HG03095 (cell line): ENCODE measurements around the gene CSAD.

Source experiments
- ATAC-seq: cut with Tn5 transposase; IDR thresholded peaks from one replicate; pipeline ENCODE4 v1.9.1; 2021; ENCODE audit warnings: moderate library complexity; ENCODE audit not compliant: unreplicated experiment

The CSAD gene

DNA sequence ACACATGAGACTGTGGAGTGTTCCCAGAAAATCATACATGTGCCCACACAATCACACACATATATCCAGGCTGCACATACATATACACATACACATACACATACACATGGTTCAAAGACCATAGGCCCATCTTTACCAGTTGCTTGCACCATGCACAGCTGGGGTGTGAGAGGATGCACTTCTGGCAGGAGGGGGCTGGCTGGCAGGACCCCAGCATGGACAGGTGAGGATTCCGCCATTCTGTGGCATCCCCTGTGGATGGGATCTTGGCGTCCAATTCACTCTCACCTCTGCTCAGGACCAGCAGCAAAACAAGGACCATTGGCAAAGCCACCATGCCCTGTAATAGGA is 19.4 kb upstream of the CSAD start:
- ATAC-seq = no peak

- ATAC-seq = no peak
These were observed 19.0 kb upstream of the CSAD start for GRCh38 chr12:53199700-53200099.

DNA sequence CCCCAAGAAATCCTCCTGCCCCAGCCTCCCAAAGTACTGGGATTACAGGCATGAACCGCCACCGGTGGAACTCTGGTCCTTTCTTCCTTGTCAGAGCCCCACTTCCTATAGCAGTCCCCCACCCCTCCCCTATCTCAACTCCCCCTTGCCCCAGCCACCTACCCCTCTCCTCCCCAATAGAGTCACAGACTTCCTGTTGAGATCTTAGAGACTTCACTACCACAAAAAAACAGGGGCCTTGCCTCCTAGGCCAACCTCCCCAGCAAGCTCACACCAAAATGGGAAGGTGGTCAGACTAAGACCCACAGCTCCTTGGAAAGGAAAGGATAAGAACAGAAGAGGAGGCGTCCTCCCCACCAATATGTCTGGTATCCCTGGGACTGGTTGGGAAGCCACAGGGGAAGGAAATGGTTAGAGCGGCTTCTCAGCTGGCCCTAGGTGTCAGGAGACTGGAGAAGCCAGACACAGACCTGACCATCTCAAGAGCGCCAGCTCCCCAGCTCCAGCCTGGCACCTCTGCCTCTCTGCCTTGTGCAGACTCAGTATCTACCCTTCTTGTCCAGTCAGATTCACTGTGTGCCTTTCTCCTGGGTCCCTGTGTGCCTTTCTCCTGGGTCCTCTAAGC is 17.9 kb upstream of the CSAD start:
- ATAC-seq = no peak

DNA sequence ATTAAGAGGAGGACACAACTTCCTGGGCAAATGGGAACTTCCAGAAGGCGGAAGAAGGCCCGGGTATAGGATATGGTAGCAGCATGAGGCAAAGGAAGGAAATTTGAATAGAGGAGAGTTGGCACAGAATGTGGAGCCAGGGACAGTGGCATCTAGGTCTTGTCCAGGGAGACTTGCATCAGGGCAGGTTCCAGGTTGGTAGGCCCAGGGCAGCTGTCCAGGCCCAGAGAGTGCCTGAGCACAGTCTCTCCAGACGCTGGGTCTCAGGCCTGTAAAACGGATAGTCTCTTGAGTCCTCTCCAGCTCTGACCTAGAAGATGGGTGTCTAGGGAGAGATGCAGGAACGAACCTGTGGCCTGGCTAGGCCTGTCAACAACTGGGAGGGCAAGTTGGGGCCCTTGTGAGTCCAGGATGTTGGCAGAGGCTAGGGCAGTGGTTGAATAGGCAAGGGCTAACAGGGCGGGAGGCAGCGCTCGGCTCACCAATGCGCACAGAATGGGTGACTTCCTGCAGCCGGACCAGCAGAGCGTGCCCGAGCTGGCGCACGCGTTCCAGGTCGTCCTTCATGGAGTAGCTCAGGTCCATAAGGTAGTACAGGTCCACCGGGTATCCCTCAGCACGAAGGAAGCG is 16.4 kb upstream of the CSAD start:
- ATAC-seq = no peak

DNA sequence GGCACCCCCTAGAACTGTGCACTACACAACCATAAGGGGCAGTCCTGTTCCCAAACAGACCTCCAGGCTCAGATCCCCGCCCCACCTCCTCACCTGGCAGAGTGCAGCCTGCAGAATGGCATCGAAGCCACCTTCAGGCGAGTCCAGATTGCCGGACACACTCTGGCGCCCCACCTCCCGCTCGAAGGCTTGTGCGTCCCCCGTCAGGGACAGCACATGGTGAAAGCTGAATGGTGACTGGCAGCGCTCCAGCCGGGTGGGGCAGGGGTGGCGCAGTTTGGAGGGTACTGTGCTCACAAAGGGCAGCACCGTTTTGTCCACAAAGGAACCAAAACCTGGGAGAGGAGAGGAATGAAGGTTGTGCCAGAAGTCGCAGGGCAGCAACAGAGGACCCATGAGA is 15.8 kb upstream of the CSAD start:
- ATAC-seq = no peak

- no peak for ATAC-seq
These were observed 15.0 kb upstream of the CSAD start for GRCh38 chr12:53195516-53196420.

- ATAC-seq = no peak
These were observed 14.2 kb upstream of the CSAD start for GRCh38 chr12:53194973-53195372.

- ATAC-seq = no peak
These were observed 13.4 kb upstream of the CSAD start for GRCh38 chr12:53193985-53194716.

- ATAC-seq = no peak
These were observed 12.3 kb upstream of the CSAD start for GRCh38 chr12:53193040-53193439.

- ATAC-seq = no peak
These were observed 11.9 kb upstream of the CSAD start for GRCh38 chr12:53192531-53193021.

GRCh38 chr12:53191885-53192530 is 11.3 kb upstream of the CSAD start:
- no peak for ATAC-seq

GRCh38 chr12:53191096-53191884 is 10.6 kb upstream of the CSAD start:
- ATAC-seq = no peak

DNA sequence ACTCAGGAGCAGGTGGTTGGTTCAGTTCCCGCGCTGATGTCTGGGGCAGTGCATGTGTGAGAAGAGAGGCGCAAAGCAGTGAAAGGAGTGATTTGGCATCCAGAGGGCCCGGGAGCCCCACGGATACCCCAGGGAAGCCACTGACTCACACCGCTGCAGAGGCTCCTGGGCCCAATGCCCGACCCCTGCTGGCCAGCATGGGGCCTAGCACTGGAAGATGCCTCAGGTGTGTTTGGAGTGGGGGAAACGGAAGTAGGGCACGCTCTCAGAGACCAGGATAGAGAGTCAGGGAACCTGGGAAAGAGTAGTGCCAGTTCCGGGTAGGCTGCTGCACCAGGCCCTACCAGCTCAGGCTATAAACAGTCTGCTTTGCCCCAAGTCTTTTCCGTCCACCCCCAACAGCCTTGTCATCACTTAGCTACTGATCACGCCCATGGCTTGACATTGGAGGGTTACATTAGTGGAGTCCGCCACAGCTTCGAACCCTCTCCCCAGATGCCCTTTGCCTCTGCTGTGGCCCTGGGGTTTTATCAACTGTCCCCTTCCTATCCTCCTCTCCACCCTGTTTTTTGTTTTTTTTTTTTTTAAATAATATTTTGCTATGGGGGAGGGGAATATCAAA is 9.5 kb upstream of the CSAD start:
- ATAC-seq = no peak

- ATAC-seq = no peak
These were observed 6.6 kb upstream of the CSAD start for GRCh38 chr12:53187145-53187899.

DNA sequence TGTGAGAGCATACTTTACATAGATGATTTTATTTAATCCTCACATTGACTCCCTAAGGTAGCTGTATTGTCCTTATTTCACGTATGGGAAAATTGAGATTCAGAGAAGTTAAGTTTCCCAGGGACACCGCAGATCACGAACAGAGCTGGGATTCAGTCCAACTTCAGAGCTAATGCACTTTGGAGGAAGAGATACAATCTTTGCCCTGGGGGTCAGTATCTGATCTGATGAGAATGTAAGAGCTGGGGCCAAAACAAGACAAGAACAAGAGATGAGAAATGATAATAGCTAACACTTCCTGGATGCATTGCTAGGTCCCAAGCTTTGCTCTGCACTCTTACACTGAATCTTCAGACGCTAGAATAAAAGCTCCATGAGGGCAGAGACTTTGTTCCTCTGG is 6.0 kb upstream of the CSAD start:
- ATAC-seq = no peak

DNA sequence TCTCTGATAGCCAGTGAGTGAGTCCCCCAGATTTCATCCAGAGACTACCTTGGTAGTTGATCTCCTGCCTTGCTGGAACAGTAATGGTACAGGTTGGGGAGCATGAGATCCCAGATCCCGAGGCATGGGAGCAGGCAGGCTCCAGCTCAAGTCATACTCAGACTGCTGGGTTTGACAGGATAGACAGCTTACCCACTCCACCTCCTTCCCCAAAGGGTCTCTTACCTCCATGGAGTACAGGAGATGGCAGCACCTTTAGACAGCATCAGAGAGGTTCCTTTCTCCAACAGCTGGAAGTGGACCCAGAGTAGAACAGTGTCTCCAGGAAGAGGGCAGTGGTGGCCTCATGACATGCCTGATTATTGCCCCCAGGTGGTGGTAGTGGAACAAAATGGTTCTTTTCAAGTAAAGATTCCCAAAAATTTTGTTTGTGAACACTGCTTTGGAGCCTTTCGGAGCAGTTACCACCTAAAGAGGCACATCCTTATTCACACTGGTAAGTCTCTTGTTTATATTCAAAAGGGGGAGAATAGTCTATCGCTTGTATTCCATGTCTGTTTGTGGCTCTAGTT is 4.9 kb upstream of the CSAD start:
- no peak for ATAC-seq

- no peak for ATAC-seq
These were observed 4.1 kb upstream of the CSAD start for GRCh38 chr12:53184828-53185227.

DNA sequence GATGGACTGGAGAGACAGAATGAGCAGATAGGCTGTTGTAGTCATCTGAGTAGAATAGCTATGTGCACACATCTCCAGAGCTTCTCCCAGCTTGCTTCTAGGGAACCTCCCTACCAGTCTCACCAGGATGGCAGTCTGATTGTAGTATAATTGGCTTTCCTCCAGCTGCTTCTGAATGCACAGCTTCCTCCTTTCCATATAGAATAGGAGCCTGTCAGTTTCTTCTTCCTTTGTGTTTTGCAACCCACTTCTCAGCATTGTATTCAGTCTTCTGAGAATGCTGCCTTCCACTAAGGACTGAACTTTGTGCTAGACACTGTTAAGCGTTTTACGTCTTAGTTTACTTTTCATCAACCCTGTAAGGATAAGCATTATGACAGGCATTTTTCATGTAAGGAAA is 2.2 kb upstream of the CSAD start:
- ATAC-seq = no peak
